Osteocyte (in vitro differentiated cells): Measurements from ENCODE around the gene COL4A2. TPM values are rescaled to one million over a fixed set of nuclear protein-coding genes. Genes with fewer than 3 reads are reported as not detected.
"Not testable (repeated sequence)": the region's sequence is repeated elsewhere in the genome, so short reads cannot be mapped to it uniquely, and the experiment has no call there.

Experiments
- DNase-seq: peaks from one replicate; pipeline ENCODE4 v3.0.0; 2021; ENCODE audit warnings: mixed read lengths; ENCODE audit not compliant: unreplicated experiment; ENCODE audit errors: extremely low spot score
- H3K27ac Mint-ChIP-seq: one replicate; pipeline ENCODE4 v1.8.0; 2021; ENCODE audit warnings: mild to moderate bottlenecking, mixed read lengths; ENCODE audit not compliant: unreplicated experiment
- H3K27me3 Mint-ChIP-seq: one replicate; pipeline ENCODE4 v1.8.0; 2021; ENCODE audit warnings: mixed read lengths; ENCODE audit not compliant: unreplicated experiment
- H3K36me3 Mint-ChIP-seq: one replicate; pipeline ENCODE4 v1.8.0; 2021; ENCODE audit warnings: mixed read lengths; ENCODE audit not compliant: unreplicated experiment
- H3K4me1 Mint-ChIP-seq: one replicate; pipeline ENCODE4 v1.8.0; 2021; ENCODE audit warnings: mixed read lengths; ENCODE audit not compliant: unreplicated experiment
- H3K4me3 Mint-ChIP-seq: one replicate; pipeline ENCODE4 v1.8.0; 2021; ENCODE audit warnings: mild to moderate bottlenecking, moderate library complexity, mixed read lengths; ENCODE audit not compliant: unreplicated experiment
- H3K9me3 Mint-ChIP-seq: one replicate; pipeline ENCODE4 v1.8.0; 2021; ENCODE audit warnings: mixed read lengths; ENCODE audit not compliant: unreplicated experiment
- CTCF ChIP-seq: fragments of 200-600 bp; sonication (generic); IDR thresholded peaks from 2 replicates; pipeline ENCODE4 v1.5.0; 2021; ENCODE audit warnings: antibody characterized with exemption, mild to moderate bottlenecking, moderate library complexity
- total RNA-seq: library from RNA; stranded (reverse); gene quantifications from 2 replicates; pipeline ENCODE4 v1.2.1, GENCODE V29; 2021

Gene COL4A2
- total RNA-seq, 1 donor from 2014 or later: 2,001 TPM

- no peak for TF ChIP-seq CTCF
- Mint-ChIP-seq H3K27ac (peak overlapping the region; percentile 100), H3K36me3 (peaks cover 74% of the 10 kb centered on the region), H3K9me3 (no peaks in the 10 kb centered on the region), H3K27me3 (no peaks in the 10 kb centered on the region), H3K4me1 (peaks cover 75% of the 10 kb centered on the region), H3K4me3 (peak overlapping the region; percentile 99)
- no peak for DNase-seq
Observed at GRCh38 chr13:110312339-110313031, 5.4 kb downstream of the COL4A2 start.

GRCh38 chr13:110313261-110313660 is 6.2 kb downstream of the COL4A2 start:
- not testable (repeated sequence) for H3K27me3 Mint-ChIP-seq, H3K9me3 Mint-ChIP-seq, H3K4me3 Mint-ChIP-seq, DNase-seq
- Mint-ChIP-seq H3K27ac (peak overlapping the region; percentile 100), H3K36me3 (peaks cover 74% of the 10 kb centered on the region), H3K4me1 (peaks cover 82% of the 10 kb centered on the region)

- peaks cover 86% of the 10 kb centered on the region for H3K4me1 Mint-ChIP-seq
- H3K4me3 Mint-ChIP-seq: peak overlapping the region; percentile 47
- peak overlapping the region; percentile 88 for H3K27ac Mint-ChIP-seq
- H3K36me3 Mint-ChIP-seq: peaks cover 72% of the 10 kb centered on the region
- H3K27me3 Mint-ChIP-seq, H3K9me3 Mint-ChIP-seq, DNase-seq: not testable (repeated sequence)
Observed at GRCh38 chr13:110313733-110314132, 6.6 kb downstream of the COL4A2 start.

GRCh38 chr13:110314516-110315245 is 7.6 kb downstream of the COL4A2 start:
- H3K36me3 Mint-ChIP-seq: peaks cover 68% of the 10 kb centered on the region
- H3K4me1 Mint-ChIP-seq: peaks cover 89% of the 10 kb centered on the region
- no peaks in the 10 kb centered on the region for H3K9me3 Mint-ChIP-seq
- DNase-seq: no peak
- H3K27me3 Mint-ChIP-seq: no peaks in the 10 kb centered on the region
- peak overlapping the region; percentile 47 for H3K4me3 Mint-ChIP-seq
- peak overlapping the region; percentile 88 for H3K27ac Mint-ChIP-seq
- no peak for TF ChIP-seq CTCF

- H3K36me3 Mint-ChIP-seq: peaks cover 56% of the 10 kb centered on the region
- no peaks in the 10 kb centered on the region for H3K27me3 Mint-ChIP-seq
- no peak for TF ChIP-seq CTCF
- no peak overlapping the region for H3K4me3 Mint-ChIP-seq
- peaks cover 87% of the 10 kb centered on the region for H3K4me1 Mint-ChIP-seq
- no peak for DNase-seq
- H3K9me3 Mint-ChIP-seq: no peaks in the 10 kb centered on the region
- peak overlapping the region; percentile 88 for H3K27ac Mint-ChIP-seq
Observed at GRCh38 chr13:110316196-110316595, 9.1 kb downstream of the COL4A2 start.

- DNase-seq: no peak
- no peak for TF ChIP-seq CTCF
- no peaks in the 10 kb centered on the region for H3K9me3 Mint-ChIP-seq
- peak overlapping the region; percentile 1 for H3K27ac Mint-ChIP-seq
- no peak overlapping the region for H3K4me3 Mint-ChIP-seq
- peaks cover 87% of the 10 kb centered on the region for H3K4me1 Mint-ChIP-seq
- H3K36me3 Mint-ChIP-seq: peaks cover 61% of the 10 kb centered on the region
- H3K27me3 Mint-ChIP-seq: no peaks in the 10 kb centered on the region
Observed at GRCh38 chr13:110317093-110317492, 10.0 kb downstream of the COL4A2 start.
